ENCODE data around the gene RAD18.

DNA sequence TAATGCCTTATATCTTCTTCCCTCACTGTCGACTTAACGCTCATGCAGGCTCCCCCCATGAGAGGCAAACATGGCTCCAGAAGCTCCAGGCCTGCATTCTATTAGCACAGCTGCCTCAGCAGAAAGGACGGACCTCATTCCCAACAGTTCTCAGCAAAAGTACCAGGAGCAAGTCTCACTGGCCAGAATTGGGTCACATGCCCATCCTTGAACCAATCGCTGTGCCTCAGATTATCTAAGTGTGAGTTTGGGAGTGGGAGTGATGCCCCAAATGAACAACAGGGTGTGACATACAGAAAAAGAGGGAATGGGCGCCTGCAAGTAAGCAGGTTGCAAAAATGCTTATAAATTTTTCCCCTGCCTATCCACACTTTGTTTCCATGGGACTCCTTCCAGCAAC, 4.3 kb upstream of the RAD18 start:
- TF ChIP-seq, protein P1, sequence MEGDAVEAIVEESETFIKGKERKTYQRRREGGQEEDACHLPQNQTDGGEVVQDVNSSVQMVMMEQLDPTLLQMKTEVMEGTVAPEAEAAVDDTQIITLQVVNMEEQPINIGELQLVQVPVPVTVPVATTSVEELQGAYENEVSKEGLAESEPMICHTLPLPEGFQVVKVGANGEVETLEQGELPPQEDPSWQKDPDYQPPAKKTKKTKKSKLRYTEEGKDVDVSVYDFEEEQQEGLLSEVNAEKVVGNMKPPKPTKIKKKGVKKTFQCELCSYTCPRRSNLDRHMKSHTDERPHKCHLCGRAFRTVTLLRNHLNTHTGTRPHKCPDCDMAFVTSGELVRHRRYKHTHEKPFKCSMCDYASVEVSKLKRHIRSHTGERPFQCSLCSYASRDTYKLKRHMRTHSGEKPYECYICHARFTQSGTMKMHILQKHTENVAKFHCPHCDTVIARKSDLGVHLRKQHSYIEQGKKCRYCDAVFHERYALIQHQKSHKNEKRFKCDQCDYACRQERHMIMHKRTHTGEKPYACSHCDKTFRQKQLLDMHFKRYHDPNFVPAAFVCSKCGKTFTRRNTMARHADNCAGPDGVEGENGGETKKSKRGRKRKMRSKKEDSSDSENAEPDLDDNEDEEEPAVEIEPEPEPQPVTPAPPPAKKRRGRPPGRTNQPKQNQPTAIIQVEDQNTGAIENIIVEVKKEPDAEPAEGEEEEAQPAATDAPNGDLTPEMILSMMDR (IDR thresholded peaks at IDR 0.05), result no peak
- TF ChIP-seq POLR2AphosphoS5 (IDR thresholded peaks at IDR 0.05; ENCODE audit: low read depth, low read length), result no peak

All from Panc1 (cell line).